HG02884 (cell line): Measurements from ENCODE around the gene TTC39C.
"Not testable (repeated sequence)": the region's sequence is repeated elsewhere in the genome, so short reads cannot be mapped to it uniquely, and the experiment has no call there.

Source experiments
- ATAC-seq: cut with Tn5 transposase; IDR thresholded peaks from one replicate; pipeline ENCODE4 v1.9.1; 2021; ENCODE audit warnings: mild to moderate bottlenecking, moderate library complexity; ENCODE audit not compliant: unreplicated experiment

Gene TTC39C

DNA sequence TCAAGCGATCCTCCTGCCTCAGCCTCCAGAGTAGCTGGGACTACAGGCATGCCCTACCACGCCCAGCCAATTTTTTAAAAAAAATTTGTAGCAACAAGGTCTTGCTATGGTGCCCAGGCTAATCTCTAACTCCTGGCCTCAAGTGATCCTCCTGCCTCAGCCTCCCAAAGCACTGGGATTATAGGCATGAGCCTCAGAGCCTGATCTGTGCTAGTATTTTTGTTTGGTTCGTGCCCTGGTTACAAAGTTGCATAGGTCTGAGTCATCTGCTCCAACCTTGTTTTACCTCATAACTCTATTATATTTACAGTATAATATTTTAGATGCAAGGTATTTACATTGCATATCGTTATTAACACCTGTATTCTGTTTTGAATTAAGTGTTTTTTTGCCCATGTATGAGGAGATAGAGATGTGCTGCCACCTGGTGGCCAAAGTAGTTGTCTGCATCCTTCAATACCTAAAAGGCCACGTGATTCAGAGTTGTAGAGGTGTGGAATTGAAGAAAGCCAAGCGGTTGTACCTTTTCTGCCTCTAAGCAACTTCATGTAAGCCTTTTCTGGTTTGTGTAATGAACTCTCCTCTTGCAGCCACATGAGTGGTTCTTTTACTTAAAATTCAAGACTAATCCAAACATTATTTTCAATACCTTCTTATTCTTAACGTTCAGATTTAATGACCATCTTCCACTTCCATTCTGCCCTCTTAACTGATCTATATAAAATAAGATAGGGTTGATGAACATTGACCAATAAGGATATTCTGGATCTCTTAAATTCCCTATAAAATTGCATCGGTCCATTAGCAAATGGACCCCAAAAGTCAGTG lies 104.4 kb downstream of the TTC39C start:
- no peak for ATAC-seq

DNA sequence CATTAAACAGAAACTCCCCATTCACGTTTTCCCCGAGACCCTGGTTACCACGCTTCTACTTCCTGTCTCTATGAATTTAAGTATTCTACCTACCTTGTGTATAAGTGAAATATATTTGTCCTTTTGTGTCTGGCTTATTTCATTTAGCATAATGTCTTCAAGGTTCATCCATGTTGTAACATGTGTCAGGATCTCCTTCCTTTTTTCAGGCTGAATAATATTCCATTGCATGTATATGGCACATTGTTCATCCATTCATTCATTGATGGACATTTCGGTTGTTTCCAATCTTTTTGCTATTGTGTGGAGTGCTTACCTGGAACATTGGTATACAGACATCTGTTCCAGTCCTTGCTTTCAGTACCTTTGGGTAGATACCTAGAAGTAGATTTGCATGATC lies 106.1 kb downstream of the TTC39C start:
- ATAC-seq = no peak

DNA sequence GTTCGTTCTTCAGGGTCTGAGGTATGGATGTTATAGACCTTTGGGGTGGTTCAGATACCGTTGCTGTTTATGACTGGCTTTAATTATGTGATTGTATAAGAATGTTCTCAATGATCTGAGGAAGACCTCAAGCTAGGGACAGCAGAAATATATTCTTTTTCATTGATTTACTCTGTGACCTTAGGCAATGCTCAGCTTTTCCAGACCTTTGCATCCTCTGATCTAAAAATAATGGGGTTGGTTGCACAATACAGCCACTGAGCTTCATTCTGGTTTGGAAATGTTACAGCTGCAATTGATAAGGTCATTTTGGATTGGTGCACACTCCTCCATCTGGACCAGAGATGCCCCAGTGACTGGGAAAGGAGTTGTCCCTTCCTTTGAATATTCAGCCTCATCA lies 107.1 kb downstream of the TTC39C start:
- ATAC-seq = no peak

DNA sequence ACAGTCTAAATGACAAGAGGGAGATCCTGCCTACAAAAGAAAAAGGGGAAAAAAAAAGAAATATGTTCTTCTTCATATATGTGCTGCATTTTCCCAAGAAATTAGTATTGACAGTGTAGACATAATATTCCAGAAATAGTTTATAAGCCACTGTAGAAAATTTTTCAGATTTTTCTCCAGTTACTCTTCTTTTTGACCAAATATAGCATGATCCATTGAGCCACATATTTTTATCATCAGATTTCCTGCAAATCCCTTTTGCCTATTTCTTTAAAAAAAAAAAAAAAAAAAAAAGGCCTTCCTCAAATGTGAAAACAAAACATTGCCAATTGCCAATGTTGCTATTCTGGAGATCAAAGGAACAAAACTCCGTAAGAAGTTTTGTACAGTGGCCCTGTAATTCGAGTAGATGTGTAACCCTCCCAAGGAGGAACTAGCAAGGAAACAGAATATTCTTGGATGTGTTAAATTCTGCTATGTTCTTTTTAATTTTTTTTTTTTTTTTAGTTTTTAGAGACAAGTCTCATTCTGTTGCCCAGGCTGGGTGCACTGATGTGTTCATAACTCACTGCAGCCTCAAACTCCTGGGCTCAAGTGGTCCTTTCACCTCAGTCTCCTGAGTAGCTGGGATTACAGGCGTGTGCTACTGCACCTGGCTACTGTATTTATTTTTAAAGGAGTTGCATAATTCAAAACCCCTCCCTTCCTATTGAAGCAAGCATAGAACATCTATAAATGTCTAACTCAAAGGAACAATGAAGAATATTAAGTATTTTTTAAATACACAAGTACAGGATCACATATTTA lies 111.8 kb downstream of the TTC39C start:
- no peak for ATAC-seq

DNA sequence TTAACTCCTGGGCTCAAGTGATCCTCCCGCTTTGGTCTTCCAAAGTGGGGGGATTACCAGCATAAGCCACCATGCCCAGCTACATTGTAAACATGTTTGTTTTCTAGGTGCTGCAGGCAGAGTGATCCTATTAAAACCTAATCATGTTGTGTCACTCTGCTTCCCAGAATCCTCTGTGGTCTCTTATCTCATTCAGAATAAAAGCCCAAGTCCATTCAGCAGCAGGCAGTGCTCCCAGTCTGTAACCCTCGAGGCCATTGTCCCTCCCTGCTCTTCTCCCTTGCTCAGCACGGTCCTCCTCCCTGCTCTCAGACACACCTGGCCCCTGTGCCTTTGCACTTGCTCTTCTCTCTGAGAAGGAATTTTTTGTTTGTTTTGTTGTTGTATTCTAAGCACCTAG lies 113.2 kb downstream of the TTC39C start:
- ATAC-seq = no peak

DNA sequence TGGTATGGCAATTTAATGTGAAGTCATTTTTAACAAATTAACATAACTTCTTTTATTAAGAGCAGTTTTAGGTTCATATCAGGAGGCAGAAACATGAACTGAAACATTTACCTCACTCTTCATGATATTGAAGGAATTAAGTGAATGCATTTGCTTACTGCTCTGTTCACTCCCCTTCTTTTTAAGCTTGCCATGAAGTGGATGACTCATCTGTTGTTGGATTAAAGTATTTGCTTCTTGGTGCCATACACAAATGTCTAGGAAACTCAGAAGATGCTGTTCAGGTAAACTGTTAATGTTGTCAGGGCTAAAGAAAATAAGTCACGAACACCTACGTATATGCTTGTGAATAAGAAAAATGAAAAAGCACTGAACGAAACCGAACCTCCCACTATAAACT lies 114.1 kb downstream of the TTC39C start:
- no peak for ATAC-seq

DNA sequence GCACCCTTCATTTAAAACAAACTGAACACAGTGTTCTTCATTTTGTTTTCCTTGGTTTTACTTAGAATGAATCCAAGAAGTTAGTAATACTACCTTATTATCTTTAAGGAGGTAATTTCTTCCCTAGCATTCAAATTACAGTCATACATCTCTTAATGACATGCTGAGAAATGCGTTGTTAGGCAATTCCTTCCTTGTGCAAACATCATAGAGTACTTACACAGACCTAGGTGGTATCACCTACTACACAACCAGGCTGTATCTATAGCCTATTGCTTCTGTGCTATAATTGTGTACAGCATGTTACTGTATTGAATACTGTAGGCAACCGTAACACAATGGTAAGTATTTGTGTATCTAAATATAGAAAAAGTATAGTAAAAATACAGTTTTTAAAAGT lies 115.9 kb downstream of the TTC39C start:
- ATAC-seq = no peak

DNA sequence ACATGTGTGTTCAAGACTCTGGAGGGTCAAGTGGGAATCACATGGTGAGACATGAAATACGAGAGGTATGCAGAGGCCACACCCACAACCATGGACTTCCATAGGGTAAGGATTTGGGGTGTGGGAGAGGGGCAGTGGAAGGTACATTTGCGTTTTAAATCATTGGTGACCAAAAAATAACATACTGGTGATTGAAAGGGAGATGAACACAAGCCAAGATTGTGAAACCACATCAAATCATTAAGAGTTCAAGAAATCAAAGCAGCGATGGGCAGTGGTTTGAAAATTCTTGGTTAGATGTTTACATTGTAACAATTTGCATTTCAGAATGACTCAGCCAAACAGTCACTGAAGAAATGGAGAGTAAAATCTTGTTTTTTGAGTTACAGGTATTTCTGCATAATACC lies 122.4 kb downstream of the TTC39C start:
- no peak for ATAC-seq

DNA sequence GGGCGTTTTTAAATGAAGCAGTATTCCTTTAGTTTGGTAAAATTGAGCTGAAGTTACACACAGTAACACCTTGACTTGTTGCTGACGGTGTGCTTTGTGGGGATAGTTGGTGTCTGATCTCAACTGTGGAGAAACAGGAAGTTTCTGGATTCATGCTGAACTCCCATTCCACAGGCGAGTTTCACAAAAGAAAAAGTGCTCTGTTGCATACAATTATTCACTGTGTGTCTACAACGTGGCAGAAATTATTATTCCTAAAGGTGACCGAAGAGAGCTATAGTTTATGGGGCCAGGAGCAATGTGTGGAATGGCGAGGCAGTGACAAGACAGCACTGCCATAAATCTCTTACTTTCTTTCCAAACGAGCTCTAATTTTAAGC lies 123.8 kb downstream of the TTC39C start:
- peak; percentile 6 for ATAC-seq

DNA sequence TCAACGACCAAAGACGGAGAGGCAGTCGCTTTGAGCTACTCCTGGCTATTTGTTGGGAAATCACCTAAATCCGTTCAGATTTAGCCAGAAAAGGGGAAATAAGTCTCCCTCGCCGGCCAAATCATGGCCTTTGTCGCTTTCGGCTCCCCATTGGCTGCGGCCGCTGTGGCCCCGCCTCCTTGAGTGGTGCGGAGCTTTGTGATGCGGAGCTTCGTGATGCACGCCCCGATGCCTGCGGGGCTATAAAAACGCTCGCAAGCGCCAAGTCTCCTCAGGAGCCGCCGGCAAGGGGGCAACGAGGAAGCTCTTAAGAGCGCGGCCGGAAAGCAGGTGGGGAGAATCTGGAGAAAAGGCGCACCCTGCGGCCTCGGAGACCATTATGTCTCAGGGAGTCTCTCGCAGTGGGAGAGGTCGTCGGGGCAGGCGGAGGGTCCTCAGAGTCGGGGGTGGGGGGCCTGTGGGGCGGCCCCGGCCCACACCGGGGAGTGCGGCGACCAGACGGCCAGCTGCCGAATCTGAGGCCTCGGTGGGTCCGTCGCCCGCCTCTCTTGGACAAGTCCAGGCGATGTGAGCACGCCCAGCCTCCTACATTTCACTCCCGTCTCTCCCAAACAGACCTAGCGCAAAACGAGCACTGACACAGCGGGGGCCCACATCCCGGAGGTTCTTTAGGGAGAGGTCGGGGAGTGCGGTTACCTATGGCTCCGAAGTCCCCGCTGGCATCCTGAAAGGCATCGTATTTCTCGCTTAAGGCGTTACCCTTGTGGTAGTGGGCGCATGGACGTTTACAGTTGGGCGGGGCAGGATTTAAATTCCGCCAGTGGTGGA lies 124.4 kb downstream of the TTC39C start, which contains the start of gene CABYR:
CABYR (plus strand) TSS at position 274 of the 828 bp plus-strand sequence. CDS start 4,053 bp downstream, outside the sequence.
- peak; percentile 92 for ATAC-seq

DNA sequence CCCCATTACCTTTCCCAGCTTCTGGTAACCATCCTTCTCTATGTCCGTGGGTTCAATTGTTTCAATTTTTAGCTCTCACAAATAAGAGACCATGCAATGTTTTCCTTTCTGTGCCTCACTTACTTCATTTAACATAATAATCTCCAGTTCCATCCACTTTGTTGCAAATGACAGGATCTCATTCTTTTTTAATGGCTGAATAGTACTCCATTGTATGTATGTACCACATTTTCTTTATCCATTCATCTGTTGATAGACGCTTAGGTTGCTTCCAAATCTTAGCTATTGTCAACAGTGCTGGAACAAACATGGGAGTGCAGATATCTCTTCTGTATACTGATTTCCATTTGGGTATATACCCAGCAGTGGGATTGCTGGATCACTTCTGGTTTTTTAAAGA lies 126.1 kb downstream of the TTC39C start:
- no peak for ATAC-seq

DNA sequence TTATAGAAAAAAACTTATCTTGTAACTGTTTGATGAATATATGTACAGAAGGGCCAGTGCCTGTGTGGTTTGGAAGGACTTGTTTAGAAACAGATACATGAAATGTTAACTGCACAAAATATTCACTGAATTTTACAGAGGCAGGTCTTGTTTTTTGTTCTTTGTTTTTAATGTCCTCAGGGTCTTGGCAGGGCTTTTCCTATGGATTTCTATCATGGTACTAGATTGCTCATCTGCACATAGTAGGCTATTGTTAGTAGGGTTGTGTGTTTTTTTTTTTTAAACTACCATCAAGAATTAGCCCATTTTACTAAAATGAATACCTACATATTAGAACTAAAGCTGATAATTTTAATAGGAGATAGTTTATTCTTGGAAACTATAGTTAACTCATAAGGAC lies 127.8 kb downstream of the TTC39C start:
- no peak for ATAC-seq

DNA sequence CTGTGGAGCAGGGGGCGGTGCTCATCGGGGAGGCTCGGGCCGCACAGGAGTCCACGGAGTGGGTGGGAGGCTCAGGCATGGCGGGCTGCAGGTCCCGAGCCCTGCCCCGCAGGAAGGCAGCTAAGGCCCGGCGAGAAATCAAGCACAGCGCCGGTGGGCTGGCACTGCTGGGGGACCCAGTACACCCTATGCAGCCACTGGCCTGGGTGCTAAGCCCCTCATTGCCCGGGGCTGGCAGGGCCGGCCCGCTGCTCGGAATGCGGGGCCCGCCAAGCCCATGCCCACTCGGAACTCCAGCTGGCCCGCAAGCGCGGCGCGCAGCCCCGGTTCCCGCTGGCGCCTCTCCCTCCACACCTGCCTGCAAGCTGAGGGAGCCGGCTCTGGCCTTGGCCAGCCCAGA lies 135.0 kb downstream of the TTC39C start:
- not testable (repeated sequence) for ATAC-seq

DNA sequence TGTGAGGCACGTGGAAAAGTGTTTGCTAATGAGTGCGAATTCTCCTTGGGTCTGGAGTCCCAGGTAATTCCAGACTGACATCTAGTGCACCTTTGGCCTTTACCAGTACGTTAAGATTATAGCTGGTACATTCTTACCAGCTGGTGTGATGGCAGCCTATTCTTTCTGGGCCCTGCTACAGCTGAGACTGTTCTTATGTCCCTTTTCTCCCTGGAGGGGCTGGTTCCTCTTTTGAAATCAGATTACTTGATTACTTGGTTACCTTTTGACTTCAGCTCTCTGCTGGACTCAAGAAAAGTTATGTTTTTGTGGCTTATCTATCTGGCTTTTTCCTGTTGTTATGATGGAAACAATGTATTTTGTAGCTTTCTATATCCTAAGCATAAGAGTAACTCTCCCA lies 138.8 kb downstream of the TTC39C start:
- ATAC-seq = no peak

DNA sequence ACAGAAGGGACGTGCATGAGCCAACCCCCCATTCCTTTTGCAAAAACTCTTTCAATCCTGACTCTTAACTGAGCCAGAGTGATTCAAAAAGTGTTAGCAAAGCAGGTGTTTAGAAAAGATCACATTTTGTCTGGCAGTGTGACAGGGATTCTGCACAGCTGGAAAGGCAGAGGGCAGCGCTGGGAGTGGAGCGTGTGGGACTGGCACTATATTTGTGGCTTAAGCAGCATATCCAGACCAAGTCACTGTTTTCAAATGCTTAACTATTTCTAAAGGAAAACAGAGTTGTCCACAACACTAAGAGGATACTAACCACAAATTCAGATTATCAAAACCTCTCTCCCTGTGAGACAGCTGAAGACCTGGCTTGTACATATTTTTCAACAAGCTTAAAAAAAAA lies 143.3 kb downstream of the TTC39C start:
- no peak for ATAC-seq

DNA sequence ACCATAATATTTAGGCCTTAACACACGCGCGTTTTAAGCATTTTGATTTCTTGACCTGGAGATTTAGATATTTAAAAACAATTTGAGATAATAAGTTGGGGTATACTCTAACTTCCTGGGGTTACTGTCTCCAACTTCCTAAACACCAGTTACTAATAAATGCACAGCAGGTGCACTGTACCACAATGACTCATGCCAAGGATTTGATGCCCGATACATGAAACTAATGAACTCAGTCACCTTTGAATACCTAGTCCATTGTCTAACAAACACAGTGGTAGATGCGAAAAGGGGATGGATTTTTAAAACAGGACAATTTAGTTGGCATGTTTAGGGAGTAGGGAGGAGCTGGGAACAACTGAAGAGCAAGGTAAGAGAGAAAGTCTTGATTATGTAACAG lies 145.5 kb downstream of the TTC39C start:
- no peak for ATAC-seq

DNA sequence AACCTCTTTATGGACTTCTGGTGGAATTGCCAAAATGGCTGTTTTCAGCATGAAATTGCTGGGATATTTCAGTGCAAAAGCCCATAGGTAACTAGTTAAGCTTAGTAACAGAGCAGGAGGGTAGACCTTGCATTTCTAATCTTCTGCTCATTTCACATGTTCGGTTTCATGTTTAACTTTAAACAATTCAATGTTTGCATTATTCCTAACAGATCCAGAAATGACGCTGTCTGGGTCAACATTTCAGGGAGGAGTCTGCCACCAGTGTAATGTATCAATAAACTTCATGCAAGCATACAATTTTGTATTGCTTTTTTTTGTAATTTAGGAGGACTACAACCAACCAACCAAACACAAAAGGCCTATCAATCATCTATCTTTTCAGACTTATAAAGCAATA lies 146.8 kb downstream of the TTC39C start:
- ATAC-seq = no peak

DNA sequence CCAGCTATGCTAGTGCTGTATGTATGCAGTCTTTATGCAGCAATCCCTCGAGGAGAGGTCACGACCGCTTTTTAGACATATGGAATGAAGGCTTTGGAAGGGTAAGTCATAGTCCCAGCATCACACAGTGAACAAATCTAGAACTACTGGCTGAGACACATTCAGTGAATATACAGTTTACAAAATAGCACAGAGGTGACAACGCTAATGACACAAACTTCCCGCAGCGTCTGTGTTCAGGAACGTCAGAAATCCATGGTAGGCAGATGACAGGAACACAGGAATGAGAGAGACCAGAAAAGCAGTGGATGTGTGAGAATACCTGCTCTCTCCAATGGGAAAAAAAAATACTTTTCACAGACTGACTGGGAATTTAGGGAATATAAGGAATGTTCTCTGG lies 153.9 kb downstream of the TTC39C start:
- no peak for ATAC-seq

DNA sequence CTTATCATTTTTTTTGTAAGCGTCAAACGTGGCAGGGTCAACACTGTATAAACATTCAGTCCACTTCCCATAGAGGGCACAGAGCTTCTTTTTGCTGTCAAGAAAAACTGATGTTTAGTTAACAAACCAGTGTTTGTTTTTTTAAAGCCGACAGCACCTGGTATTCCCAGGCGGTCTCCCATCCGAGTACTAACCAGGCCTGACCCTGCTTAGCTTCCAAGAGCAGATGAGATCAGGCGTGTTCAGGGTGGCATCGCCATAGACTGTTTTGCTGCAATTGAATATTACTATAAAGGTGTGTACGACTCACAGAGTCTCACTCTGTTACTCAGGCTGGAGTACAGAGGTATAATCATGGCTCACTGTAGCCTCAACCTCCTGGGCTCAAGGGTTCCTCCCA lies 155.8 kb downstream of the TTC39C start:
- no peak for ATAC-seq

DNA sequence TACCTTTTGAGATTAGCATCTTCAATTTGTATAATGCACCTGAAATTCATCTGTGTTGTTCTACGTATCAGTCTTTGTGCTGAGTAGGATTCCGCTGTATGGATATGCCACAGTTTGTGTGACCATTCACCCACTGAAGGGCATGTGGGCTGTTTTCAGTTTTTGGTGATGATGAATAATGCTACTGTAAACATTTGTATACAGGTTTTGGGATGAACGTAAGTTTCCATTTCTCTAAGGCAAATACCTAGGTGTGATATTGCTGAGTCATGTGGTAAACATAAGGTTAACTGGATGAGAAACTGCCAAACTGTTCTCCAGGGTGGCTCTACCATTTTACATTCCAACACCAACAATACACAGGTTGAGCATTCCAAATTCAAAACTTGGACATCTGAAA lies 159.4 kb downstream of the TTC39C start:
- ATAC-seq = no peak

DNA sequence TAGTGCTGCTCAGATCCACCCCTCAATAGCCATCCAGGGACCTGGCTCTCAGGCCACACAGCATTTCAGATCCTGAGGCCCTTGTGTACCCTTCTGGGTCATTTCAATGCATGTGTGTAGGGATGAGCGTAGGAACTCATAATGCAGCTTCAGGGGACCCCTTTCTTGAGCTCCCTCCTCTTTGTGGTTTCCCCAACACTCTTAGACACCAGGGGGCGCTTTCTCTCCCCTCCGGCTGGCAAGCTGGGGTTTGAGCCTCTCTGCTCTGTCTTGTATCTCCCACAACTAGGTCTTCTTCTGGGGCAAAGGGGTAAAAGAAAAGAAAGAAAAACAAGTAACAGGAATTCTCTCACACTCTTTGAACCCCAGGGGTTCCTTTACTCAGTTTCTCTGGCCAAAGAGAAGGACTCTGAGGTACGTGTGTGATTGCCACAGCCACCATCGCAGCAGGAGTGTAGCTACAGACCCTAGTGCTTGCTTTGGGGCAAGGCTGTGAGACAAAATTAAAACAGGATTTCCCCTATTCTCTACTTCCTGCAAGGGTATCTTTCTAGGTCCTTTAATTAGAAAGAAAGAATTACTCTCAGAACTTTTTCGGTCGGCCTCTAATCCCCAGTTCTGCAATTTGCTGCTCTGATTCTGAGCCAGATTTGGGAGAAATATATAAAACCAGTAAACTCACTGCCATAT lies 162.3 kb downstream of the TTC39C start:
- peak; percentile 81 for ATAC-seq
